IMR-90 (cell line): ENCODE measurements around the gene ANO1. TPM values are rescaled to one million over a fixed set of nuclear protein-coding genes. Genes with fewer than 3 reads are reported as not detected.

Experiments used
- ATAC-seq: fragments of 200-7000 bp; cut with Tn5 transposase; 2 replicates; pipeline ENCODE4 v1.9.1; 2020; ENCODE audit warnings: low read depth, mild to moderate bottlenecking, moderate library complexity
- BruUV-seq: library from RNA; stranded (reverse); fragments of 400-500 nt; replicated peaks from 2 replicates; lab custom pipeline; 2021; lab: Mats Ljungman, UMichigan
- CTCF ChIA-PET: fragments of 300-600 bp; formaldehyde crosslinking; extraction: SDS; loops from one replicate; lab custom pipeline; 2021; ENCODE audit warnings: antibody characterized with exemption; lab: Yijun Ruan, JAX
- POLR2A ChIA-PET: fragments of 300-600 bp; sonication (Branson Sonifier 250); formaldehyde crosslinking; loops from one replicate; lab custom pipeline; 2022; ENCODE audit warnings: antibody characterized with exemption; ENCODE audit not compliant: unreplicated experiment; lab: Charles Lee
- DNase-seq: peaks from one replicate; pipeline ENCODE4 v3.0.0; 2013
- H2AFZ ChIP-seq: replicated peaks from 2 replicates; pipeline ENCODE3; 2013; ENCODE audit warnings: low read length, mild to moderate bottlenecking; ENCODE audit not compliant: poor library complexity
- H2AK5ac ChIP-seq: 2 replicates; pipeline ENCODE4 v1.6.1; 2013; ENCODE audit warnings: low read depth, low read length, inconsistent platforms
- H2AK9ac ChIP-seq: replicated peaks from 2 replicates; pipeline ENCODE3; 2013; ENCODE audit warnings: mild to moderate bottlenecking, low read depth, low read length, moderate library complexity; ENCODE audit not compliant: poor library complexity
- H2BK120ac ChIP-seq: 2 replicates; pipeline ENCODE4 v1.6.1; 2013; ENCODE audit warnings: low read depth, low read length, inconsistent platforms
- H2BK15ac ChIP-seq: 3 replicates; pipeline ENCODE4 v1.6.1; 2013; ENCODE audit warnings: low read depth, low read length, inconsistent platforms
- H2BK20ac ChIP-seq: 2 replicates; pipeline ENCODE4 v1.6.1; 2013; ENCODE audit warnings: low read depth, mild to moderate bottlenecking, inconsistent platforms, low read length, moderate library complexity
- H2BK5ac ChIP-seq: 2 replicates; pipeline ENCODE4 v1.6.1; 2013; ENCODE audit warnings: mild to moderate bottlenecking, low read depth, low read length, inconsistent platforms; ENCODE audit not compliant: poor library complexity, severe bottlenecking
- H3K14ac ChIP-seq: replicated peaks from 2 replicates; pipeline ENCODE4 v1.6.1; 2013; ENCODE audit warnings: low read depth, low read length, inconsistent platforms
- H3K18ac ChIP-seq: 2 replicates; pipeline ENCODE4 v1.6.1; 2013; ENCODE audit warnings: low read depth, low read length, control low read depth
- H3K23ac ChIP-seq: 2 replicates; pipeline ENCODE4 v1.6.1; 2013; ENCODE audit warnings: low read depth, low read length, inconsistent platforms
- H3K27ac ChIP-seq: 2 replicates; pipeline ENCODE4 v1.5.1; 2013; ENCODE audit warnings: mild to moderate bottlenecking, control low read depth, low read length; ENCODE audit not compliant: insufficient read depth
- H3K27me3 ChIP-seq: 2 replicates; pipeline ENCODE4 v1.6.1; 2013; ENCODE audit warnings: low read length; ENCODE audit not compliant: control insufficient read depth, insufficient read depth
- H3K36me3 ChIP-seq: 2 replicates; pipeline ENCODE4 v1.6.1; 2013; ENCODE audit warnings: low read length, mixed read lengths; ENCODE audit not compliant: control insufficient read depth, insufficient read depth
- H3K4ac ChIP-seq: 2 replicates; pipeline ENCODE4 v1.6.1; 2013; ENCODE audit warnings: low read depth, low read length, inconsistent platforms
- H3K4me1 ChIP-seq: 2 replicates; pipeline ENCODE4 v1.6.1; 2013; ENCODE audit warnings: low read length, mixed read lengths; ENCODE audit not compliant: control insufficient read depth, insufficient read depth
- H3K4me2 ChIP-seq: 2 replicates; pipeline ENCODE4 v1.6.1; 2013; ENCODE audit warnings: low read depth, mild to moderate bottlenecking, control low read depth, low read length, moderate library complexity
- H3K4me3 ChIP-seq: 2 replicates; pipeline ENCODE4 v1.5.1; 2013; ENCODE audit warnings: low read depth, mild to moderate bottlenecking, control low read depth, low read length, moderate library complexity; ENCODE audit not compliant: insufficient read depth
- H3K56ac ChIP-seq: 2 replicates; pipeline ENCODE4 v1.6.1; 2013; ENCODE audit warnings: low read length, inconsistent platforms; ENCODE audit not compliant: insufficient read depth; ENCODE audit errors: extremely low read depth
- H3K79me1 ChIP-seq, 2 experiments: 2 replicates each; pipeline ENCODE4 v1.6.1; 2013; ENCODE audit warnings: low read length in 2 of 2, inconsistent platforms in 1 of 2, low read depth in 1 of 2
- H3K9ac ChIP-seq: 2 replicates; pipeline ENCODE4 v1.6.1; 2013; ENCODE audit warnings: low read depth, low read length, control low read depth
- H3K9me1 ChIP-seq: 2 replicates; pipeline ENCODE4 v1.6.1; 2013; ENCODE audit warnings: low read length, inconsistent platforms; ENCODE audit not compliant: insufficient read depth
- H3K9me3 ChIP-seq: 2 replicates; pipeline ENCODE4 v1.6.1; 2013; ENCODE audit warnings: low read length; ENCODE audit not compliant: control insufficient read depth, insufficient read depth
- H4K20me1 ChIP-seq: 2 replicates; pipeline ENCODE4 v1.6.1; 2013; ENCODE audit warnings: low read length, inconsistent platforms; ENCODE audit not compliant: insufficient read depth
- H4K5ac ChIP-seq: 2 replicates; pipeline ENCODE4 v1.6.1; 2013; ENCODE audit warnings: mild to moderate bottlenecking, low read depth, low read length, control low read depth
- H4K8ac ChIP-seq, 2 experiments: 2 replicates each; pipeline ENCODE4 v1.6.1; 2013; ENCODE audit warnings: low read depth in 2 of 2, low read length in 2 of 2, control low read depth in 1 of 2, inconsistent platforms in 1 of 2
- H4K91ac ChIP-seq: 2 replicates; pipeline ENCODE4 v1.6.1; 2013; ENCODE audit warnings: low read depth, low read length, inconsistent platforms; ENCODE audit not compliant: insufficient read depth
- BHLHE40 ChIP-seq: fragments of 150-350 bp; IDR thresholded peaks from 2 replicates; pipeline ENCODE4 v1.6.1; 2016; ENCODE audit warnings: mild to moderate bottlenecking, low read depth, low read length
- CEBPB ChIP-seq: IDR thresholded peaks from 2 replicates; pipeline ENCODE4 v1.6.1; 2012; ENCODE audit warnings: low read depth, low read length, improper control_type of control experiment
- FOS ChIP-seq: fragments of 150-350 bp; IDR thresholded peaks from 2 replicates; pipeline ENCODE4 v1.6.1; 2016; ENCODE audit warnings: low read depth, low read length
- MAFK ChIP-seq: IDR thresholded peaks from 2 replicates; pipeline ENCODE4 v1.6.1; 2012; ENCODE audit warnings: low read depth, low read length, improper control_type of control experiment
- NFE2L2 ChIP-seq: fragments of 150-350 bp; IDR thresholded peaks from 2 replicates; pipeline ENCODE4 v1.6.1; 2016; ENCODE audit warnings: low read depth, mild to moderate bottlenecking, low read length
- RAD21 ChIP-seq: IDR thresholded peaks from 2 replicates; pipeline ENCODE4 v1.6.1; 2012; ENCODE audit warnings: low read length, improper control_type of control experiment
- RFX5 ChIP-seq: IDR thresholded peaks from 2 replicates; pipeline ENCODE4 v1.8.0; 2012; ENCODE audit warnings: low read depth, mild to moderate bottlenecking, low read length, moderate library complexity
- WGBS, 2 experiments: methylation state at CpG; one replicate each; pipeline versions ENCODE4 v1.1.5 to v1.1.7; 2013; ENCODE audit warnings: missing lambda C conversion rate in 2 of 2; ENCODE audit not compliant: insufficient read length in 1 of 2; ENCODE audit errors: extremely low coverage in 2 of 2; 5-methylcytosine and 5-hydroxymethylcytosine counted together
- dilution Hi-C: fragments of 300-500 bp; cut with HindIII; formaldehyde crosslinking; loops from one replicate; pipeline ENCODE4 v1.14.3; 2018; ENCODE audit warnings: low sequenced_read_pairs; ENCODE audit not compliant: unreplicated experiment
- in situ Hi-C: fragments of 300-500 bp; cut with MboI; formaldehyde crosslinking; loops from 3 replicates; pipeline ENCODE4 v1.14.3; 2019; ENCODE audit warnings: low sequenced_read_pairs, inconsistent platforms, mixed read lengths
- intact Hi-C: fragments of 100-400 bp; cut with micrococcal nuclease; formaldehyde crosslinking; loops from 2 replicates; pipeline ENCODE4 v1.10.0; 2022
- polyA plus RNA-seq, 3 experiments: library from polyadenylated mRNA; depleted of rRNA; stranded (reverse); fragments of >200 nt; gene quantifications; 2 replicates each; pipeline ENCODE4 v1.2.3, GENCODE V29; 2012; ENCODE audit warnings: low replicate concordance in 1 of 3
- total RNA-seq: library from RNA; depleted of rRNA; stranded (reverse); fragments of >200 nt; gene quantifications from 2 replicates; pipeline ENCODE4 v1.2.3, GENCODE V29; 2012
- TF ChIP-seq, protein P1 (sequence below): fragments of 150-350 bp; IDR thresholded peaks from 2 replicates; pipeline ENCODE4 v1.6.1; 2016; ENCODE audit warnings: low read depth, mild to moderate bottlenecking, low read length, moderate library complexity, borderline replicate concordance

The ANO1 gene
- total and polyA plus RNA-seq, 2 of the 4 experiments (the other 2 are of a cell fraction) = 4.1 to 10.7 TPM

DNA sequence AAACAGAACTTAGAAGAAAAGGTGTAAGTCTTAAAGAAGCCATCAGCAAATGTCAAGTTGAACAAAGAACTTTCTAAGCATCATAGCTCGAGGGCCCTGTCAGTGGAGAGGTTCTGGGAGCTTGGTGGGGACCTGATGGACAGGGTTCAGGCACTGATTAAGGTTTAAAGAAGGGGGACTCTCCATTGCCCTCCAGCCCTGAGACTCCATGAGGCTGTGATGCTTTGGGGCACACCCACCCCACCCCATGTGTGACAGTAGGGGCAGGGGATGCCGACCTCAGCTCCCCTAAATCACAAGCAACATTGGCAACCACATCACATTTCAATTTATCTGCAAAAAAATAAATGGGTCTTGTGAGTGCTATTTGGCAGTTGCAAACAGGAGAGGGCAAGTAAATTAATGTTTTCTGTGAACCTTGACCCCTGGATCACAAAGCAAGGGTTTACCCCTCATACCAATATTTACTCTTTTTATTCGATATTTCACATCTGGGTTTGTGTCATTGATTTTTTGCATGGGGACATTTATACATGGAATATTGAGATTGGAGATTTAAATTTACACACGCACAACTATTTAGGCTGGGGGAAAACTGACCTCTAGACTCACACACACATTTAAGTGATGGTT is 37.1 kb upstream of the ANO1 start:
- no peak overlapping the region for H3K56ac ChIP-seq
- ATAC-seq (no peak), DNase-seq (no peak)
- H2AK9ac ChIP-seq = peak overlapping the region; percentile 3
- H4K91ac ChIP-seq = no peak overlapping the region
- CTCF ChIA-PET = no interaction called here
- no peak overlapping the region for H2BK120ac ChIP-seq
- no peak overlapping the region for H3K4ac ChIP-seq
- H3K4me2 ChIP-seq = no peak overlapping the region
- H3K36me3 ChIP-seq = no peaks in the 10 kb centered on the region
- H3K9me3 ChIP-seq = peaks cover 42% of the 10 kb centered on the region
- no peaks in the 10 kb centered on the region for H3K79me1 ChIP-seq
- H2BK20ac ChIP-seq = no peak overlapping the region
- H4K20me1 ChIP-seq = no peaks in the 10 kb centered on the region
- no peak overlapping the region for H3K14ac ChIP-seq
- H4K8ac ChIP-seq = no peak overlapping the region
- no peak overlapping the region for H4K5ac ChIP-seq
- in situ Hi-C loops = no loop called here
- H2AFZ ChIP-seq = no peak overlapping the region
- no peaks in the 10 kb centered on the region for H3K27me3 ChIP-seq
- TF ChIP-seq, protein P1, sequence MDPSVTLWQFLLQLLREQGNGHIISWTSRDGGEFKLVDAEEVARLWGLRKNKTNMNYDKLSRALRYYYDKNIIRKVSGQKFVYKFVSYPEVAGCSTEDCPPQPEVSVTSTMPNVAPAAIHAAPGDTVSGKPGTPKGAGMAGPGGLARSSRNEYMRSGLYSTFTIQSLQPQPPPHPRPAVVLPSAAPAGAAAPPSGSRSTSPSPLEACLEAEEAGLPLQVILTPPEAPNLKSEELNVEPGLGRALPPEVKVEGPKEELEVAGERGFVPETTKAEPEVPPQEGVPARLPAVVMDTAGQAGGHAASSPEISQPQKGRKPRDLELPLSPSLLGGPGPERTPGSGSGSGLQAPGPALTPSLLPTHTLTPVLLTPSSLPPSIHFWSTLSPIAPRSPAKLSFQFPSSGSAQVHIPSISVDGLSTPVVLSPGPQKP = no peak
- TF ChIP-seq FOS (no peak), NFE2L2 (no peak), MAFK (no peak), RFX5 (no peak), RAD21 (no peak), CEBPB (no peak), BHLHE40 (no peak)
- H3K9me1 ChIP-seq = no peaks in the 10 kb centered on the region
- no peak overlapping the region for H2BK5ac ChIP-seq
- no CpG with 5 or more reads among the region's 4 CpGs for WGBS, 2 experiments
- H3K18ac ChIP-seq = no peak overlapping the region
- POLR2A ChIA-PET = no interaction called here
- H3K23ac ChIP-seq = no peak overlapping the region
- H3K4me3 ChIP-seq = no peak overlapping the region
- no peak overlapping the region for H2AK5ac ChIP-seq
- H3K27ac ChIP-seq = no peak overlapping the region
- dilution Hi-C loops = no loop called here
- BruUV-seq = no TSS peak
- no peak overlapping the region for H2BK15ac ChIP-seq
- no peaks in the 10 kb centered on the region for H3K4me1 ChIP-seq
- intact Hi-C loops = no loop called here
- H3K9ac ChIP-seq = no peak overlapping the region
